NK-92 (cell line): ENCODE results near the gene GALT.

Experiments used
- DNase-seq: peaks from one replicate; lab custom pipeline; 2025; ENCODE audit not compliant: unreplicated experiment; lab: John Stamatoyannopoulos, UW

GALT gene

GRCh38 chr9:34651876-34652601, 5.6 kb downstream of the GALT start, which contains the start of gene IL11RA:
TSS of gene IL11RA (plus strand) at chr9:34652185. CDS start at chr9:34655218, 3,033 bp downstream.
- DNase-seq = no peak

- no peak for DNase-seq
These were observed 6.1 kb downstream of the GALT start for GRCh38 chr9:34652602-34653000.

DNA sequence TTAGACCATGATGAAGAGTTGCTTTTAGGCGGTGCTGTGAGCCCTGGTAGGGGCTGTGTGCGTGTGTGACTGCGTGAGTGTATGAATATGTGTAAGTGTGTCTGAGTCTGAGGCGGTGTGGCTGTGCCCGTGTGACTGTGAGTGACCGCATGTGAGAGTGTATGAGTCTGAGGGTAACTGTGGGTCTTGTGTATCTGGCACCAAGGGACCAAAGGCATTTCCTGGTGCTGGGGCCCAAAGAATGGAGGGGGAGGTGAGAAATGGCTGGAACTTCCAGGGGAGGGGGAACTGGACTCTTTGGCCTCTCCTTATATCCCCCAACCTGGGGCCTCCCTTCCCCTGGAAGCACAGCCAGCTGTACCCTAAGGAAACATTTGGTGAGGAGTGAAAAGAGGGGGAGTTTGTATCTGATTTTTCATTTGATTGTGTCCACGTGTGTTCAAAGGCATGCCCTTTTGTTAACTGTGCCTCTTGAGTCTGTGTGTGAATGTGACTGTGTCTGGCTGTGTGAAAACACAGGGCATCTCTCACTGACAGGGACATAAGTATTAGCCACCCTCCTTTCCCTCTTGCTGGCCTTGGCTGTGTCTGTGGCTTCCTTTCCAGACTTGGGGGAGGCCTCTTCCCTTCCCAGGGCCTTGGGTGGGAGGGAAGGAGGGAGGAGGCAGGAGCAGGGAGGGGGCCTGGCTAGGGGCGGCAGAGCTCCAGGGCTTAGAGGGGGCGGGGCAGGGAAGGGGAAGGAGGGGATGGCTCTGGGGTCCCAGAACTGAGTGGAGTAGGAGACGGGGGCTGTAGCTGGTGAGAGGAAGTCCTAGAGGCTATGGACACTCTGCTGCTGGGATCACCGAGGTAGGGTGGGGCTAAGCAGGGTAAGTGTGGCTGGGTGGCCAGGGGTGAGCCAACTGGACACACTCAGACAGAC, 6.9 kb downstream of the GALT start:
- DNase-seq = no peak

DNA sequence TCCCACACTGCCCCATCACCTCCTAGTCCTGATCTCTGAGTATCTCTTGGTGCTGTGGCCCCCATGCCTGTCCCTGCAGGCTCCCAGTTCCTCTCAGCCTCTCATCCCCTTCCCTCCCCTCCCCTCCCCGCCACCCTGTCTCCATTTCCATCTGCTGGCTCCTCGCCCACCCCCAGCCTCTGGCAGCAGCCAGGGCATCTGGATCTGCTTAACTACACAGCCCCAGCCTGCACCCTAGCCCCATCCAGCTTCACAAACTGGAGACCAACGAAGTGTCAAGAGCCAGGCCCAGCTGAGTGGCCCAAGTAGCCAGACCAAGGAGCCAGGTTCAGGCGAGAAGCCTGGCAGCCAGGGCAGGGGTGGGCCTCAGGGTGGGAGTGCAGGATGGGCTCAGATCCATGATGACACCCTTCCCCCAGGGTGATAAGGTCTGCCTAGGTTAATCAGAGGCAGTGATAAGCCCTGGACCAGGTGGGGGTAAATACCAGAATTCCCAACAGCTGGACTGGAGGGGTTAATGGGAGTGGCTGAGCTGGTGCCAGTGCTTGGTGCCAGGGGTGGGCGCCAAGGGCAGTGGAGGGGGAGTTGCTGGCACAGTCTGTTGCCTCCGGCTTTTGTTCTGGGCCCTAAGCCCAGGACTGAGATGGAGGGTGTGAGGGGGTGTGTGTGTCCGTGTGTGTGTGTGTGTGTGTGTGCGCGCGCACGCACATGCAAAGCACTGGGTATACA, 8.0 kb downstream of the GALT start:
- no peak for DNase-seq

DNA sequence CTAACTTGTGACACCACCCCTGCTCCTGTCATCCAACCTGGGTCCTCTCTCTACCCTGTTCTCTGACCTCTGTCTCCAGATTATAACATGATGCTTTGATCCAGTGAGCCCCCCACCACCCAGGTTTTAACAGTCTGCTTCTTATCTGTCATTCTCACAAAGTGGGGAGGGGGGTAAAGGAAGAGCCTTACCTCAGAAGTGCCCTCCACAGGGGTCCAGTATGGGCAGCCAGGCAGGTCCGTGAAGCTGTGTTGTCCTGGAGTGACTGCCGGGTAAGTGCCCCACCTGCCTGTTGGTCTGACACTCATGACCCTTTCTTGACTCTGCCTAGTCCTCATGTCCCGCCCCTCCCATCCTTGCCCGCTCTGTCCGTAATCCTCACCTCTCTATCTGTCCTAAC, 8.9 kb downstream of the GALT start:
- no peak for DNase-seq

DNA sequence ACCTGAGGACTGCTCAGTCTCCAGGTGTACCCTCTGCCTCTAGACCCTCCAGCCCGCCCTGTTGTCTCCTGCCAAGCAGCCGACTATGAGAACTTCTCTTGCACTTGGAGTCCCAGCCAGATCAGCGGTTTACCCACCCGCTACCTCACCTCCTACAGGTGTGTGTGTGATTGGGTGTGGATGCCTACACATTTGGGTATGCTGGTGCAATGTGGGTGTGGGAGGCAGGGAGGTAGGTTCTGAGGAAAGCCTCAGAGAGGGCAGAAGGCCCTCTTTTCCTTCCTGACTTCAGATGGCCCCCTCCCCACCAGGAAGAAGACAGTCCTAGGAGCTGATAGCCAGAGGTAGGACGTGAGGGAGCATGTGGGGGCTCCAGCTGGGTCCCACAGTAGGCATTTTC, 10.5 kb downstream of the GALT start:
- no peak for DNase-seq

- DNase-seq = no peak
These were observed 12.0 kb downstream of the GALT start for GRCh38 chr9:34658461-34658860.

- no peak for DNase-seq
These were observed 13.2 kb downstream of the GALT start for GRCh38 chr9:34659592-34660253.

GRCh38 chr9:34662526-34663302, 16.2 kb downstream of the GALT start, which contains the start of gene CCL27:
TSS of gene CCL27 (minus strand) at chr9:34662657. CDS start at chr9:34662633, 24 bp downstream.
- DNase-seq = no peak

- no peak for DNase-seq
These were observed 16.8 kb downstream of the GALT start for GRCh38 chr9:34663303-34663605.

DNA sequence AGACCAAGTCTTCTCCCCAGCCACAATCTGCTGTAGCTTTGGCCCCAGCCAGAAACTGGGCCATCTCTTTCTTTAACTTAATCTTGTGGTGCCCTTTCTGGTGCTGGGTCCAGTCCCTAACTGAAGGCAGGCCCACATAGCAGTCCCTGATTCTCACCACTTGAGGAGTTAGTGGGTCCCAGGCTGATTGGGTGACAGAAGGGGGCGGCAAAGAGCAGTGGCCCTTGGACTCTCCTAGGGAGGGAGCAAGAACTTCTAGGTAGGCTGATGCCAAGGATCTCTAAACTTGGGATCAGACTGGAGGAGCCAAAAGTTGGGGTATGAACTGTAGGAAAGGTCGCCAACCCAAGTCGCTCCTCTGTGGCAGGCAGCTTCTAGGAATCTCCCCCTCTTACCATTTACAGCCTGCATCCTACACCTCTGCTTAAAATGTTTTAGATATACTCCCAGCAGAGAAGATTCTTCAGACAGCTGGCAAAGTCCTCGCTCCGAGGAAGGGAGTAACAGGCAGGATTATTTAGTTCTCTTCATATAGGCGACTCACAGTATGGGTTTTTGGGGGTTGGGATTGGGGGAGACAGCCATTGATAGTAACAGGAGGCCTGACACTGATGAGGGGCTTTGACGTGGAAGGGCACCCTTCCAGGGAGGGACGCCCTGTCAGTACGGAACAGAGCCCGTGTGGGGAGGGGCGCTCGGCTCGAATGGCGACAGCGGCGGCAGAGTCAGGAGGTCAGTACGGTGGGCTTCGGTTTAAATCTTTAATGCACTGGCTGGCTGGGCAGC, 18.0 kb downstream of the GALT start:
- no peak for DNase-seq

- no peak for DNase-seq
These were observed 18.5 kb downstream of the GALT start for GRCh38 chr9:34665067-34665380.

GRCh38 chr9:34665381-34666250, 19.1 kb downstream of the GALT start:
- peak; percentile 26 for DNase-seq

GRCh38 chr9:34669809-34670562, 23.5 kb downstream of the GALT start:
- DNase-seq = no peak

DNA sequence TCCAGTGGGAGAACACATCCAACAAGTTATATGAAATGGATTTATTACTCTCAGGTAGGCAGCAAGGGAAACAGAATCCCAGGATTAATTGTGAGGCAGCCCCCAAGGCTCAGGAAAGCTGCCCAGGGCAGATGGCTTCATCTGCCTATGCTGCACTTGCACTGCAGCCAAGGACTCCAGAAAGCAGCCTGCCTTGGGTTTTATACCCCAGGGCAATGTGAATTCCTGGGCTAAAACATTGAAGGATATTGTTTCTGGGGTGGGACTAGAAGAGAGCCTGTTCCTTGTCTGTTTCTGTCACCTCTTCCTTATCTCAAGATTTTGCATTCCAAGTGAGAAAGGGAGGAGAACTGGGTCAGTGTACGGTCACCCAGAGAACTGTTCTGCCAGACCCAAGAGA, 24.8 kb downstream of the GALT start:
- no peak for DNase-seq

- no peak for DNase-seq
These were observed 28.0 kb downstream of the GALT start for GRCh38 chr9:34674440-34674839.

GRCh38 chr9:34675048-34675714, 28.7 kb downstream of the GALT start:
- DNase-seq = no peak
